ENCODE results near the gene ARPIN. TPM values are rescaled to one million over a fixed set of nuclear protein-coding genes. Genes with fewer than 3 reads are reported as not detected.

Gene ARPIN
- total and polyA plus RNA-seq, 9 of the 15 experiments (the other 6 are each of a cell fraction or from before 2014, with no cell fraction given), result not detected

DNA sequence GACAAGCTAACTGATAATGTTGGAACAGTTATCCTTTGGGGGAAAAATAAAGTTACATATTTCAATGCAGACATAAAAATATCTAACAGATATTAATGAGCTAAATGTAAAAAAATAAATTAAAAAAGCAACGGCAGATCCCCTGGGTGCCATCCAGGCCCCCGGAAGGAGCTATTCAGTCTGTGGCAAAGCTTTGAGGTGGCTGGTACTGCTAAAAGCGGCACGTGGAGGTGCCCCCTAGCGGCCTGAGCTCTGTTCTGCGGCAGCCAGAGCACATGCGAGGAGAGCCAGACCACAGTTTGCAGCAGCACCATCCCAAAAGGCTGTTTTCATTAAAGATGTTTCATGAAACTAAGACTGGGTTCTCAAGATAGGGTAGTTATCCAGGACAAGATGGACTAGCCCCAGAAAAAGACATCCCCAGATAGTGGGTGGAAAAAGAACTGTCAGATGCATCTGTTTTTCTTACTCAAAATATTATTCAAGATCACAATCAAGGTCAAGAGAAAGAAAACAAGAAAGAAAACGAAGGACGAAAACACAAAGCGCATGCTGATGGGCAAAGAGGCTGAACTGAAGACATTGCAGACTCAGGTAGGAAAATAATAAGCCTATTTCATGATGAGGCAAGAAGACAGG, 37.7 kb downstream of the ARPIN start (continued):
- TF ChIP-seq E4F1 (CRISPR knock-in tag; IDR thresholded peaks at IDR 0.05; ENCODE audit: borderline replicate concordance) (no peak), HSF4 (CRISPR knock-in tag; IDR thresholded peaks at IDR 0.05; ENCODE audit: borderline replicate concordance) (no peak), STAG1 (CRISPR knock-in tag; IDR thresholded peaks at IDR 0.05; ENCODE audit: borderline replicate concordance) (peak; percentile 61; the same call in 1 of the 2 replicates), ZNF699 (CRISPR knock-in tag; IDR thresholded peaks at IDR 0.05; ENCODE audit: insufficient replicate concordance) (no peak), HNRNPK (IDR thresholded peaks at IDR 0.05; ENCODE audit: low read depth, low read length, poor library complexity, severe bottlenecking) (no peak), RBM25 (IDR thresholded peaks at IDR 0.05; ENCODE audit: low read depth, low read length, severe bottlenecking) (no peak), NR1H2 (CRISPR knock-in tag; IDR thresholded peaks at IDR 0.05) (no peak), MTA3 (IDR thresholded peaks at IDR 0.05; ENCODE audit: borderline replicate concordance) (no peak), FOXP1 (CRISPR knock-in tag; IDR thresholded peaks at IDR 0.05) (no peak), UBTF (IDR thresholded peaks at IDR 0.05; ENCODE audit: borderline replicate concordance in 1 of 2, low read depth in 2 of 2, low read length in 2 of 2) (no peak), ZFP91 (CRISPR knock-in tag; IDR thresholded peaks at IDR 0.05) (no peak), MTA2 (IDR thresholded peaks at IDR 0.05; ENCODE audit: low read depth) (no peak), MEF2D (tag; conservative IDR thresholded peaks at IDR 0.05; ENCODE audit: low read depth) (no peak), HNRNPUL1 (IDR thresholded peaks at IDR 0.05; ENCODE audit: low read length) (no peak), U2AF1 (optimal IDR thresholded peaks at IDR 0.05; ENCODE audit: low read depth, low read length) (no peak), SMC3 (conservative IDR thresholded peaks at IDR 0.05; ENCODE audit: insufficient read depth, low read depth, low read length) (peak; percentile 83), GATAD2A (IDR thresholded peaks at IDR 0.05) (no peak), ETS2 (tag; IDR thresholded peaks at IDR 0.05; ENCODE audit: borderline replicate concordance, poor library complexity, severe bottlenecking) (no peak)
